IMR-90 (cell line): Measurements from ENCODE around the gene ALDH8A1. TPM values are rescaled to one million over a fixed set of nuclear protein-coding genes. Genes with fewer than 3 reads are reported as not detected.

ENCODE experiments used
- ATAC-seq: fragments of 200-7000 bp; cut with Tn5 transposase; 2 replicates; pipeline ENCODE4 v1.9.1; 2020; ENCODE audit warnings: low read depth, mild to moderate bottlenecking, moderate library complexity
- BruUV-seq: library from RNA; stranded (reverse); fragments of 400-500 nt; replicated peaks from 2 replicates; lab custom pipeline; 2021; lab: Mats Ljungman, UMichigan
- CTCF ChIA-PET: fragments of 300-600 bp; formaldehyde crosslinking; extraction: SDS; loops from one replicate; lab custom pipeline; 2021; ENCODE audit warnings: antibody characterized with exemption; lab: Yijun Ruan, JAX
- POLR2A ChIA-PET: fragments of 300-600 bp; sonication (Branson Sonifier 250); formaldehyde crosslinking; loops from one replicate; lab custom pipeline; 2022; ENCODE audit warnings: antibody characterized with exemption; ENCODE audit not compliant: unreplicated experiment; lab: Charles Lee
- DNase-seq: peaks from one replicate; pipeline ENCODE4 v3.0.0; 2013
- H2AFZ ChIP-seq: replicated peaks from 2 replicates; pipeline ENCODE3; 2013; ENCODE audit warnings: low read length, mild to moderate bottlenecking; ENCODE audit not compliant: poor library complexity
- H2AK5ac ChIP-seq: 2 replicates; pipeline ENCODE4 v1.6.1; 2013; ENCODE audit warnings: low read depth, low read length, inconsistent platforms
- H2AK9ac ChIP-seq: replicated peaks from 2 replicates; pipeline ENCODE3; 2013; ENCODE audit warnings: mild to moderate bottlenecking, low read depth, low read length, moderate library complexity; ENCODE audit not compliant: poor library complexity
- H2BK120ac ChIP-seq: 2 replicates; pipeline ENCODE4 v1.6.1; 2013; ENCODE audit warnings: low read depth, low read length, inconsistent platforms
- H2BK15ac ChIP-seq: 3 replicates; pipeline ENCODE4 v1.6.1; 2013; ENCODE audit warnings: low read depth, low read length, inconsistent platforms
- H2BK20ac ChIP-seq: 2 replicates; pipeline ENCODE4 v1.6.1; 2013; ENCODE audit warnings: low read depth, mild to moderate bottlenecking, inconsistent platforms, low read length, moderate library complexity
- H2BK5ac ChIP-seq: 2 replicates; pipeline ENCODE4 v1.6.1; 2013; ENCODE audit warnings: mild to moderate bottlenecking, low read depth, low read length, inconsistent platforms; ENCODE audit not compliant: poor library complexity, severe bottlenecking
- H3K14ac ChIP-seq: replicated peaks from 2 replicates; pipeline ENCODE4 v1.6.1; 2013; ENCODE audit warnings: low read depth, low read length, inconsistent platforms
- H3K18ac ChIP-seq: 2 replicates; pipeline ENCODE4 v1.6.1; 2013; ENCODE audit warnings: low read depth, low read length, control low read depth
- H3K23ac ChIP-seq: 2 replicates; pipeline ENCODE4 v1.6.1; 2013; ENCODE audit warnings: low read depth, low read length, inconsistent platforms
- H3K27ac ChIP-seq: 2 replicates; pipeline ENCODE4 v1.5.1; 2013; ENCODE audit warnings: mild to moderate bottlenecking, control low read depth, low read length; ENCODE audit not compliant: insufficient read depth
- H3K27me3 ChIP-seq: 2 replicates; pipeline ENCODE4 v1.6.1; 2013; ENCODE audit warnings: low read length; ENCODE audit not compliant: control insufficient read depth, insufficient read depth
- H3K36me3 ChIP-seq: 2 replicates; pipeline ENCODE4 v1.6.1; 2013; ENCODE audit warnings: low read length, mixed read lengths; ENCODE audit not compliant: control insufficient read depth, insufficient read depth
- H3K4ac ChIP-seq: 2 replicates; pipeline ENCODE4 v1.6.1; 2013; ENCODE audit warnings: low read depth, low read length, inconsistent platforms
- H3K4me1 ChIP-seq: 2 replicates; pipeline ENCODE4 v1.6.1; 2013; ENCODE audit warnings: low read length, mixed read lengths; ENCODE audit not compliant: control insufficient read depth, insufficient read depth
- H3K4me2 ChIP-seq: 2 replicates; pipeline ENCODE4 v1.6.1; 2013; ENCODE audit warnings: low read depth, mild to moderate bottlenecking, control low read depth, low read length, moderate library complexity
- H3K4me3 ChIP-seq: 2 replicates; pipeline ENCODE4 v1.5.1; 2013; ENCODE audit warnings: low read depth, mild to moderate bottlenecking, control low read depth, low read length, moderate library complexity; ENCODE audit not compliant: insufficient read depth
- H3K56ac ChIP-seq: 2 replicates; pipeline ENCODE4 v1.6.1; 2013; ENCODE audit warnings: low read length, inconsistent platforms; ENCODE audit not compliant: insufficient read depth; ENCODE audit errors: extremely low read depth
- H3K79me1 ChIP-seq, 2 experiments: 2 replicates each; pipeline ENCODE4 v1.6.1; 2013; ENCODE audit warnings: low read length in 2 of 2, inconsistent platforms in 1 of 2, low read depth in 1 of 2
- H3K9ac ChIP-seq: 2 replicates; pipeline ENCODE4 v1.6.1; 2013; ENCODE audit warnings: low read depth, low read length, control low read depth
- H3K9me1 ChIP-seq: 2 replicates; pipeline ENCODE4 v1.6.1; 2013; ENCODE audit warnings: low read length, inconsistent platforms; ENCODE audit not compliant: insufficient read depth
- H3K9me3 ChIP-seq: 2 replicates; pipeline ENCODE4 v1.6.1; 2013; ENCODE audit warnings: low read length; ENCODE audit not compliant: control insufficient read depth, insufficient read depth
- H4K20me1 ChIP-seq: 2 replicates; pipeline ENCODE4 v1.6.1; 2013; ENCODE audit warnings: low read length, inconsistent platforms; ENCODE audit not compliant: insufficient read depth
- H4K5ac ChIP-seq: 2 replicates; pipeline ENCODE4 v1.6.1; 2013; ENCODE audit warnings: mild to moderate bottlenecking, low read depth, low read length, control low read depth
- H4K8ac ChIP-seq, 2 experiments: 2 replicates each; pipeline ENCODE4 v1.6.1; 2013; ENCODE audit warnings: low read depth in 2 of 2, low read length in 2 of 2, control low read depth in 1 of 2, inconsistent platforms in 1 of 2
- H4K91ac ChIP-seq: 2 replicates; pipeline ENCODE4 v1.6.1; 2013; ENCODE audit warnings: low read depth, low read length, inconsistent platforms; ENCODE audit not compliant: insufficient read depth
- BHLHE40 ChIP-seq: fragments of 150-350 bp; IDR thresholded peaks from 2 replicates; pipeline ENCODE4 v1.6.1; 2016; ENCODE audit warnings: mild to moderate bottlenecking, low read depth, low read length
- CEBPB ChIP-seq: IDR thresholded peaks from 2 replicates; pipeline ENCODE4 v1.6.1; 2012; ENCODE audit warnings: low read depth, low read length, improper control_type of control experiment
- CHD1 ChIP-seq: IDR thresholded peaks from 2 replicates; pipeline ENCODE4 v1.6.1; 2012; ENCODE audit warnings: low read depth, low read length, improper control_type of control experiment
- CTCF ChIP-seq: conservative IDR thresholded peaks from 2 replicates; pipeline ENCODE4 v1.5.1; 2012; ENCODE audit warnings: mild to moderate bottlenecking, low read depth, low read length, improper control_type of control experiment
- ELK1 ChIP-seq: fragments of 150-350 bp; IDR thresholded peaks from 2 replicates; pipeline ENCODE4 v1.6.1; 2016; ENCODE audit warnings: low read depth, mild to moderate bottlenecking, low read length, moderate library complexity, borderline replicate concordance
- FOS ChIP-seq: fragments of 150-350 bp; IDR thresholded peaks from 2 replicates; pipeline ENCODE4 v1.6.1; 2016; ENCODE audit warnings: low read depth, low read length
- MAZ ChIP-seq: IDR thresholded peaks from 2 replicates; pipeline ENCODE4 v1.6.1; 2012; ENCODE audit warnings: low read depth, mild to moderate bottlenecking, low read length, improper control_type of control experiment, moderate library complexity, borderline replicate concordance
- MXI1 ChIP-seq: IDR thresholded peaks from 2 replicates; pipeline ENCODE4 v1.6.1; 2012; ENCODE audit warnings: low read depth, mild to moderate bottlenecking, low read length, moderate library complexity, borderline replicate concordance
- NFE2L2 ChIP-seq: fragments of 150-350 bp; IDR thresholded peaks from 2 replicates; pipeline ENCODE4 v1.6.1; 2016; ENCODE audit warnings: low read depth, mild to moderate bottlenecking, low read length
- POLR2A ChIP-seq: IDR thresholded peaks from 2 replicates; pipeline ENCODE4 v1.6.1; 2012; ENCODE audit warnings: mild to moderate bottlenecking, low read depth, low read length
- RAD21 ChIP-seq: IDR thresholded peaks from 2 replicates; pipeline ENCODE4 v1.6.1; 2012; ENCODE audit warnings: low read length, improper control_type of control experiment
- RCOR1 ChIP-seq: IDR thresholded peaks from 2 replicates; pipeline ENCODE4 v1.6.1; 2012; ENCODE audit warnings: mild to moderate bottlenecking, low read length, improper control_type of control experiment; ENCODE audit not compliant: insufficient replicate concordance
- RFX5 ChIP-seq: IDR thresholded peaks from 2 replicates; pipeline ENCODE4 v1.8.0; 2012; ENCODE audit warnings: low read depth, mild to moderate bottlenecking, low read length, moderate library complexity
- SMC3 ChIP-seq: fragments of 150-350 bp; IDR thresholded peaks from 2 replicates; pipeline ENCODE4 v1.6.1; 2016; ENCODE audit warnings: low read depth, mild to moderate bottlenecking, antibody characterized with exemption, low read length, moderate library complexity
- USF2 ChIP-seq: fragments of 150-350 bp; IDR thresholded peaks from 2 replicates; pipeline ENCODE4 v1.6.1; 2017; ENCODE audit warnings: mild to moderate bottlenecking, antibody characterized with exemption, low read length, low read depth
- WGBS, 2 experiments: methylation state at CpG; one replicate each; pipeline versions ENCODE4 v1.1.5 to v1.1.7; 2013; ENCODE audit warnings: missing lambda C conversion rate in 2 of 2; ENCODE audit not compliant: insufficient read length in 1 of 2; ENCODE audit errors: extremely low coverage in 2 of 2; 5-methylcytosine and 5-hydroxymethylcytosine counted together
- dilution Hi-C: fragments of 300-500 bp; cut with HindIII; formaldehyde crosslinking; loops from one replicate; pipeline ENCODE4 v1.14.3; 2018; ENCODE audit warnings: low sequenced_read_pairs; ENCODE audit not compliant: unreplicated experiment
- in situ Hi-C: fragments of 300-500 bp; cut with MboI; formaldehyde crosslinking; loops from 3 replicates; pipeline ENCODE4 v1.14.3; 2019; ENCODE audit warnings: low sequenced_read_pairs, inconsistent platforms, mixed read lengths
- intact Hi-C: fragments of 100-400 bp; cut with micrococcal nuclease; formaldehyde crosslinking; loops from 2 replicates; pipeline ENCODE4 v1.10.0; 2022
- polyA plus RNA-seq, 3 experiments: library from polyadenylated mRNA; depleted of rRNA; stranded (reverse); fragments of >200 nt; gene quantifications; 2 replicates each; pipeline ENCODE4 v1.2.3, GENCODE V29; 2012; ENCODE audit warnings: low replicate concordance in 1 of 3
- total RNA-seq: library from RNA; depleted of rRNA; stranded (reverse); fragments of >200 nt; gene quantifications from 2 replicates; pipeline ENCODE4 v1.2.3, GENCODE V29; 2012

Gene ALDH8A1
- total and polyA plus RNA-seq, 2 of the 4 experiments (the other 2 are of a cell fraction): under 0.01 to 0.15 TPM

GRCh38 chr6:134997133-134997995 is 47.5 kb upstream of the ALDH8A1 start:
- H3K4me1 ChIP-seq: no peaks in the 10 kb centered on the region
- no peak overlapping the region for H2AK5ac ChIP-seq
- in situ Hi-C loops: no loop called here
- H2BK15ac ChIP-seq: no peak overlapping the region
- H2BK20ac ChIP-seq: no peak overlapping the region
- BruUV-seq: no TSS peak
- H3K4ac ChIP-seq: no peak overlapping the region
- intact Hi-C loops: no loop called here
- no peak overlapping the region for H3K14ac ChIP-seq
- no peak overlapping the region for H2AK9ac ChIP-seq
- ATAC-seq (no peak), DNase-seq (no peak)
- no peaks in the 10 kb centered on the region for H4K20me1 ChIP-seq
- H3K36me3 ChIP-seq: peaks cover 10% of the 10 kb centered on the region
- no peak overlapping the region for H3K4me2 ChIP-seq
- no peaks in the 10 kb centered on the region for H3K27me3 ChIP-seq
- no peak overlapping the region for H3K56ac ChIP-seq
- no peak overlapping the region for H2BK120ac ChIP-seq
- CTCF ChIA-PET: no interaction called here
- no peak overlapping the region for H3K4me3 ChIP-seq
- H2BK5ac ChIP-seq: no peak overlapping the region
- peaks cover 0 to 8% of the 10 kb centered on the region in 2 experiments; a peak in 1 of 4 replicates for H3K79me1 ChIP-seq
- no peaks in the 10 kb centered on the region for H3K9me3 ChIP-seq
- POLR2A ChIA-PET: no interaction called here
- no peak overlapping the region for H4K8ac ChIP-seq
- no peak overlapping the region for H2AFZ ChIP-seq
- no peak overlapping the region for H3K9ac ChIP-seq
- 0 out of 2 replicates have a peak, but pooled peaks cover 4% of the 10 kb centered on the region for H3K9me1 ChIP-seq
- H3K27ac ChIP-seq: no peak overlapping the region
- no peak overlapping the region for H3K23ac ChIP-seq
- no peak overlapping the region for H4K91ac ChIP-seq
- no peak overlapping the region for H4K5ac ChIP-seq
- dilution Hi-C loops: no loop called here
- 86% methylated on average over 1 of the region's 9 CpGs; no CpG with 5 or more reads in 1 of the 2 experiments for WGBS, 2 experiments
- no peak overlapping the region for H3K18ac ChIP-seq
- TF ChIP-seq RAD21 (no peak), ELK1 (no peak), RCOR1 (no peak), NFE2L2 (no peak), POLR2A (no peak), CTCF (no peak), SMC3 (no peak), FOS (no peak), CHD1 (no peak), RFX5 (no peak), MAZ (no peak), USF2 (no peak), MXI1 (no peak), CEBPB (no peak), BHLHE40 (no peak)
